ENCODE data around the gene CNTNAP5. TPM values are rescaled to one million over a fixed set of nuclear protein-coding genes. Genes with fewer than 3 reads are reported as not detected.
A peak's percentile ranks its signal among the peaks of the same experiment; 100 is the strongest.

The CNTNAP5 gene
- total and polyA plus RNA-seq, 2 experiments from 2014 or later, result 0.28 TPM; not detected in 1

GRCh38 chr2:124281541-124281940, 256.5 kb downstream of the CNTNAP5 start:
- Histone ChIP-seq H3K4me3 (no peak overlapping the region), H3K4me2 (no peak overlapping the region), H3K27me3 (no peaks in the 10 kb centered on the region), H3K79me2 (no peaks in the 10 kb centered on the region), H2AFZ (no peak overlapping the region), H4K20me1 (ENCODE audit: insufficient read depth, poor library complexity, severe bottlenecking) (no peaks in the 10 kb centered on the region), H3K9me3 (ENCODE audit: low read depth) (no peaks in the 10 kb centered on the region), H3K36me3 (replicated peaks; ENCODE audit: insufficient read depth, low read depth) (no peaks in the 10 kb centered on the region), H3K9me2 (replicated peaks; ENCODE audit: insufficient read depth) (no peaks in the 10 kb centered on the region), H3K4me1 (ENCODE audit: insufficient read depth) (no peaks in the 10 kb centered on the region), H3K27ac (no peak overlapping the region)
- WGBS (ENCODE audit: low lambda C conversion rate, missing lambda C conversion rate), result 89% methylated on average over 10 of the region's 10 CpGs
- TF ChIP-seq EZH2phosphoT487 (IDR thresholded peaks at IDR 0.05; ENCODE audit: low read depth, severe bottlenecking, unreplicated experiment), result no peak
- TF ChIP-seq EZH2 (IDR thresholded peaks at IDR 0.05; ENCODE audit: borderline replicate concordance), result no peak
- TF ChIP-seq CTCF (IDR thresholded peaks at IDR 0.05; ENCODE audit: poor library complexity), result no peak
- no peak for DNase-seq (ENCODE audit: low spot score)

GRCh38 chr2:124283096-124283495, 258.0 kb downstream of the CNTNAP5 start:
- Histone ChIP-seq H3K79me2 (no peaks in the 10 kb centered on the region), H3K9me2 (replicated peaks; ENCODE audit: insufficient read depth) (no peaks in the 10 kb centered on the region), H4K20me1 (ENCODE audit: insufficient read depth, poor library complexity, severe bottlenecking) (no peaks in the 10 kb centered on the region), H3K9me3 (ENCODE audit: low read depth) (no peaks in the 10 kb centered on the region), H2AFZ (no peak overlapping the region), H3K4me1 (ENCODE audit: insufficient read depth) (no peaks in the 10 kb centered on the region), H3K27me3 (no peaks in the 10 kb centered on the region), H3K4me2 (no peak overlapping the region), H3K36me3 (replicated peaks; ENCODE audit: insufficient read depth, low read depth) (no peaks in the 10 kb centered on the region), H3K4me3 (no peak overlapping the region), H3K27ac (no peak overlapping the region)
- peak; percentile 42 for DNase-seq (ENCODE audit: low spot score)
- no peak for TF ChIP-seq EZH2phosphoT487 (IDR thresholded peaks at IDR 0.05; ENCODE audit: low read depth, severe bottlenecking, unreplicated experiment)
- no peak for TF ChIP-seq CTCF (IDR thresholded peaks at IDR 0.05; ENCODE audit: poor library complexity)
- TF ChIP-seq EZH2 (IDR thresholded peaks at IDR 0.05; ENCODE audit: borderline replicate concordance), result no peak

GRCh38 chr2:124286089-124286783, 261.1 kb downstream of the CNTNAP5 start:
- no peaks in the 10 kb centered on the region for H3K4me1 ChIP-seq (ENCODE audit: insufficient read depth)
- H3K27me3 ChIP-seq, result no peaks in the 10 kb centered on the region
- WGBS (ENCODE audit: low lambda C conversion rate, missing lambda C conversion rate), result 90% methylated on average over 7 of the region's 7 CpGs
- no peaks in the 10 kb centered on the region for H3K9me2 ChIP-seq (replicated peaks; ENCODE audit: insufficient read depth)
- H3K4me2 ChIP-seq, result no peak overlapping the region
- H2AFZ ChIP-seq, result no peak overlapping the region
- H4K20me1 ChIP-seq (ENCODE audit: insufficient read depth, poor library complexity, severe bottlenecking), result no peaks in the 10 kb centered on the region
- H3K79me2 ChIP-seq, result no peaks in the 10 kb centered on the region
- no peaks in the 10 kb centered on the region for H3K9me3 ChIP-seq (ENCODE audit: low read depth)
- no peak overlapping the region for H3K27ac ChIP-seq
- TF ChIP-seq EZH2 (IDR thresholded peaks at IDR 0.05; ENCODE audit: borderline replicate concordance) (no peak), CTCF (IDR thresholded peaks at IDR 0.05; ENCODE audit: poor library complexity) (no peak), EZH2phosphoT487 (IDR thresholded peaks at IDR 0.05; ENCODE audit: low read depth, severe bottlenecking, unreplicated experiment) (no peak)
- H3K36me3 ChIP-seq (replicated peaks; ENCODE audit: insufficient read depth, low read depth), result no peaks in the 10 kb centered on the region
- DNase-seq (ENCODE audit: low spot score), result no peak
- no peak overlapping the region for H3K4me3 ChIP-seq
